K562 (cell line): Measurements from ENCODE around the gene CYSRT1. TPM values are rescaled to one million over a fixed set of nuclear protein-coding genes. Genes with fewer than 3 reads are reported as not detected.

Experiments used
- BCLAF1 ChIP-seq, 2 experiments: fragments of 450-650 bp in 1 of 2; IDR thresholded peaks; 2 replicates each; pipeline ENCODE4 v1.6.1; 2011 to 2017; ENCODE audit warnings: low read depth in 2 of 2, antibody characterized with exemption in 1 of 2, borderline replicate concordance in 1 of 2, low read length in 1 of 2, mild to moderate bottlenecking in 1 of 2, mixed read lengths in 1 of 2; ENCODE audit not compliant: control insufficient read depth in 1 of 2
- CBX1 ChIP-seq: sonication (generic); IDR thresholded peaks from 2 replicates; pipeline ENCODE4 v1.6.1; 2016; ENCODE audit warnings: antibody characterized with exemption, low read depth, mild to moderate bottlenecking
- EHMT2 ChIP-seq: fragments of 450-650 bp; IDR thresholded peaks from 2 replicates; pipeline ENCODE4 v1.6.1; 2018; ENCODE audit warnings: antibody characterized with exemption
- ELF2 ChIP-seq: fragments of 250-450 bp; sonication (Bioruptor Pico); IDR thresholded peaks from 2 replicates; pipeline ENCODE4 v1.5.0; 2021; ENCODE audit warnings: mild to moderate bottlenecking
- HNRNPUL1 ChIP-seq: fragments of 200-400 bp; formaldehyde crosslinking; IDR thresholded peaks from 2 replicates; pipeline ENCODE4 v1.6.1; 2017; ENCODE audit warnings: low read length
- MAZ ChIP-seq, 2 experiments: fragments of 450-650 bp in 1 of 2; sonication (generic) in 1 of 2; formaldehyde crosslinking; IDR thresholded peaks in 1 of 2; conservative IDR thresholded peaks in 1 of 2; 2 replicates each; pipeline versions ENCODE4 v1.4.0 to v1.5.0; 2020; ENCODE audit warnings: mild to moderate bottlenecking in 1 of 2, missing genetic modification reagents in 1 of 2
- MBD2 ChIP-seq: sonication (generic); IDR thresholded peaks from 2 replicates; pipeline ENCODE4 v1.6.1; 2016; ENCODE audit warnings: low read depth, borderline replicate concordance
- MCM3 ChIP-seq: fragments of 450-650 bp; IDR thresholded peaks from 2 replicates; pipeline ENCODE4 v1.6.1; 2016
- NCOA6 ChIP-seq: fragments of 450-650 bp; IDR thresholded peaks from 2 replicates; pipeline ENCODE4 v1.6.1; 2017; ENCODE audit warnings: mild to moderate bottlenecking
- PHF20 ChIP-seq: fragments of 450-650 bp; IDR thresholded peaks from 2 replicates; pipeline ENCODE4 v1.6.1; 2018; ENCODE audit not compliant: partially characterized antibody
- PML ChIP-seq: IDR thresholded peaks from 2 replicates; pipeline ENCODE4 v1.6.1; 2012; ENCODE audit warnings: low read length, inconsistent platforms
- POLR2H ChIP-seq: IDR thresholded peaks from 2 replicates; pipeline ENCODE4 v1.6.1; 2016; ENCODE audit warnings: missing genetic modification characterization, low read depth, mild to moderate bottlenecking, control low read depth, missing compliant biosample characterization, moderate library complexity
- RBBP5 ChIP-seq: fragments of 200-600 bp; sonication (generic); IDR thresholded peaks from 2 replicates; pipeline ENCODE4 v1.6.1; 2012; ENCODE audit warnings: borderline replicate concordance, mild to moderate bottlenecking, low read length, control low read depth, inconsistent platforms; ENCODE audit not compliant: insufficient read depth, poor library complexity, severe bottlenecking
- RNF2 ChIP-seq: sonication (generic); IDR thresholded peaks from 2 replicates; pipeline ENCODE4 v1.6.1; 2016
- SIX5 ChIP-seq, 2 experiments: IDR thresholded peaks; 2 replicates each; pipeline ENCODE4 v1.6.1; 2011; ENCODE audit warnings: low read length in 2 of 2, borderline replicate concordance in 1 of 2, low read depth in 1 of 2, mild to moderate bottlenecking in 1 of 2, moderate library complexity in 1 of 2; ENCODE audit not compliant: insufficient read depth in 1 of 2
- SLC30A9 ChIP-seq: fragments of 250-450 bp; sonication (Bioruptor Pico); IDR thresholded peaks from 2 replicates; pipeline ENCODE4 v1.8.0; 2022; ENCODE audit warnings: mild to moderate bottlenecking, moderate library complexity
- SNIP1 ChIP-seq: fragments of 450-650 bp; IDR thresholded peaks from 2 replicates; pipeline ENCODE4 v1.7.1; 2017; ENCODE audit warnings: low read depth, mild to moderate bottlenecking
- SRSF1 ChIP-seq: fragments of 200-400 bp; formaldehyde crosslinking; IDR thresholded peaks from 2 replicates; pipeline ENCODE4 v1.6.1; 2017; ENCODE audit warnings: mild to moderate bottlenecking, low read depth, low read length, moderate library complexity
- TCF3 ChIP-seq: sonication (generic); formaldehyde crosslinking; IDR thresholded peaks from 2 replicates; pipeline ENCODE4 v1.4.0; 2020; ENCODE audit warnings: mild to moderate bottlenecking, missing genetic modification reagents
- USF2 ChIP-seq: sonication (generic); formaldehyde crosslinking; IDR thresholded peaks from 2 replicates; pipeline ENCODE4 v1.5.0; 2020; ENCODE audit warnings: missing genetic modification reagents
- ZBTB7A ChIP-seq: IDR thresholded peaks from 2 replicates; pipeline ENCODE4 v1.6.1; 2011; ENCODE audit warnings: low read depth, mild to moderate bottlenecking, low read length, moderate library complexity, borderline replicate concordance; ENCODE audit not compliant: control insufficient read depth
- ZFX ChIP-seq: sonication (generic); formaldehyde crosslinking; IDR thresholded peaks from 2 replicates; pipeline ENCODE4 v1.8.0; 2022; ENCODE audit warnings: mild to moderate bottlenecking, missing genetic modification reagents, moderate library complexity
- ZNF174 ChIP-seq: fragments of 250-450 bp; sonication (Bioruptor Pico); IDR thresholded peaks from 2 replicates; pipeline ENCODE4 v1.4.0; 2020; ENCODE audit warnings: mild to moderate bottlenecking
- ZNF384 ChIP-seq: IDR thresholded peaks from 2 replicates; pipeline ENCODE4 v1.6.1; 2012; ENCODE audit warnings: low read depth, low read length, improper control_type of control experiment
- ZNF764 ChIP-seq: fragments of 250-450 bp; sonication (Bioruptor Pico); IDR thresholded peaks from 2 replicates; pipeline ENCODE4 v1.4.0; 2020; ENCODE audit warnings: low read depth, mild to moderate bottlenecking, moderate library complexity
- polyA plus RNA-seq, 8 experiments: library from polyadenylated mRNA; depleted of rRNA in 4 of 8; stranded (reverse) in 5 of 8; unstranded in 3 of 8; fragments of >200 nt; fragmentation: Nextera tagmentation in 2 of 8; fragmentation: Illumina TruSeq in 1 of 8; extraction: Ambion mirVana in 2 of 8; extraction: Trizol in 1 of 8; gene quantifications; 2 replicates each; pipeline versions ENCODE4 v1.2.1 to v1.2.3, GENCODE V29; 2011 to 2014; ENCODE audit warnings: inconsistent platforms in 1 of 8, missing spikeins in 1 of 8
- total RNA-seq, 7 experiments: library from RNA; depleted of rRNA in 6 of 7; stranded (reverse); fragments of >200 nt in 6 of 7; fragmentation: Illumina TruSeq in 2 of 7; extraction: Trizol in 2 of 7; gene quantifications; 2 replicates each; pipeline versions ENCODE4 v1.2.1 to v1.2.3, GENCODE V29; 2011 to 2021; ENCODE audit warnings: low replicate concordance in 1 of 7

Gene CYSRT1
- total and polyA plus RNA-seq, 9 of the 15 experiments (the other 6 are each of a cell fraction or from before 2014, with no cell fraction given): 0.04 to 1.4 (median 0.42) TPM; not detected in 3

GRCh38 chr9:137268538-137269201, 43.7 kb downstream of the CYSRT1 start (continued):
- peak; percentile 43 for TF ChIP-seq RBBP5
- no peak for TF ChIP-seq ELF2 (CRISPR knock-in tag)
- peak; percentile 78 for TF ChIP-seq EHMT2
- no peak for TF ChIP-seq RNF2
- no peak for TF ChIP-seq MBD2
- no peak for TF ChIP-seq ZNF384
- peak; percentile 46; the same call in 1 of the 2 replicates for TF ChIP-seq ZBTB7A
- TF ChIP-seq NCOA6: peak; percentile 14; the same call in 1 of the 2 replicates
- no peak for TF ChIP-seq PHF20
- TF ChIP-seq SIX5 (IDR thresholded peaks at IDR 0.05; ENCODE audit: borderline replicate concordance in 1 of 2, insufficient read depth in 1 of 2, low read depth in 1 of 2, low read length in 2 of 2): no peak
- no peak for TF ChIP-seq PML
- no peak for TF ChIP-seq SNIP1
- TF ChIP-seq TCF3 (CRISPR knock-in tag): peak; percentile 33; the same call in 1 of the 2 replicates
- no peak for TF ChIP-seq MCM3
- peak in 1 of 2 experiments; percentile 71; a peak in 1 of 4 replicates for TF ChIP-seq BCLAF1 (IDR thresholded peaks at IDR 0.05; ENCODE audit: borderline replicate concordance in 1 of 2, control insufficient read depth in 1 of 2, low read depth in 2 of 2, low read length in 1 of 2)
- TF ChIP-seq CBX1: no peak
- TF ChIP-seq ZNF174: no peak
- no peak for TF ChIP-seq HNRNPUL1
- no peak for TF ChIP-seq SRSF1
- peak; percentile 34 for TF ChIP-seq ZFX (CRISPR knock-in tag)
- TF ChIP-seq USF2 (CRISPR knock-in tag): no peak
- TF ChIP-seq POLR2H (tag): no peak
- 0 out of 4 replicates have a peak, but pooled peaks have one; percentile 30 to 31 for TF ChIP-seq MAZ (CRISPR knock-in tag; conservative IDR thresholded peaks at IDR 0.05 in 1 of 2, IDR thresholded peaks at IDR 0.05 in 1 of 2)
- no peak for TF ChIP-seq ZNF764 (CRISPR knock-in tag)
- no peak for TF ChIP-seq SLC30A9 (CRISPR knock-in tag)
